ENCODE results near the gene LYSMD2. TPM values are rescaled to one million over a fixed set of nuclear protein-coding genes. Genes with fewer than 3 reads are reported as not detected.

Gene LYSMD2
- total RNA-seq, 4 donors from 2014 or later: 11.0 to 15.0 (median 12.9) TPM

- no peaks in the 10 kb centered on the region for H3K27me3 ChIP-seq
- H3K4me3 ChIP-seq: no peak overlapping the region
- no peaks in the 10 kb centered on the region for H3K36me3 ChIP-seq
- peaks cover 0 to 17% (median 10%) of the 10 kb centered on the region in 3 donors for H3K4me1 ChIP-seq
- no peak for TF ChIP-seq POLR2A (IDR thresholded peaks at IDR 0.05)
- no peak for TF ChIP-seq CTCF (IDR thresholded peaks at IDR 0.05)
- intact Hi-C loops (cut with DNase I): no loop called here
- no peaks in the 10 kb centered on the region for H3K9me3 ChIP-seq
- 51 to 68% methylated on average over 3 of the region's 3 CpGs for WGBS, 2 donors
- no peak for DNase-seq
- peak overlapping the region in 1 of 4 donors; percentile 25 for H3K27ac ChIP-seq
Measured at GRCh38 chr15:51759557-51760070, 22.2 kb upstream of the LYSMD2 start.

- Histone ChIP-seq H3K36me3 (no peaks in the 10 kb centered on the region), H3K27ac (peak overlapping the region in 2 of 4 donors; percentile 25 to 34), H3K4me1 (peaks cover 0 to 17% (median 10%) of the 10 kb centered on the region in 3 donors), H3K4me3 (no peak overlapping the region), H3K9me3 (no peaks in the 10 kb centered on the region), H3K27me3 (no peaks in the 10 kb centered on the region)
- no peak for TF ChIP-seq CTCF (IDR thresholded peaks at IDR 0.05)
- TF ChIP-seq POLR2A (IDR thresholded peaks at IDR 0.05): no peak
- 43 to 60% methylated on average over 1 of the region's 1 CpG for WGBS, 2 donors
- no peak for DNase-seq
- intact Hi-C loops (cut with DNase I): no loop called here
Measured at GRCh38 chr15:51758645-51759044, 21.2 kb upstream of the LYSMD2 start.

GRCh38 chr15:51757450-51757849, 20.0 kb upstream of the LYSMD2 start:
- DNase-seq: no peak

GRCh38 chr15:51756482-51756881, 19.0 kb upstream of the LYSMD2 start:
- DNase-seq: no peak
- WGBS, 2 donors: 76 to 80% methylated on average over 4 of the region's 4 CpGs

More at GRCh38 chr15:51757450-51757849, 20.0 kb upstream of the LYSMD2 start:
- Histone ChIP-seq H3K36me3 (no peaks in the 10 kb centered on the region), H3K27ac (no peak overlapping the region), H3K4me3 (no peak overlapping the region), H3K4me1 (peaks cover 0 to 26% (median 10%) of the 10 kb centered on the region in 3 donors), H3K9me3 (no peaks in the 10 kb centered on the region), H3K27me3 (no peaks in the 10 kb centered on the region)
- TF ChIP-seq CTCF (IDR thresholded peaks at IDR 0.05) (no peak), POLR2A (IDR thresholded peaks at IDR 0.05) (no peak)
- intact Hi-C loops (cut with DNase I): no loop called here
- WGBS, 2 donors: 92 to 94% methylated on average over 2 of the region's 2 CpGs

GRCh38 chr15:51755790-51756189, 18.3 kb upstream of the LYSMD2 start:
- Histone ChIP-seq H3K27me3 (no peaks in the 10 kb centered on the region), H3K4me1 (peaks cover 4 to 37% (median 7%) of the 10 kb centered on the region in 3 donors), H3K9me3 (no peaks in the 10 kb centered on the region), H3K27ac (no peak overlapping the region), H3K36me3 (no peaks in the 10 kb centered on the region), H3K4me3 (no peak overlapping the region)
- no peak for DNase-seq
- intact Hi-C loops (cut with DNase I): no loop called here
- TF ChIP-seq CTCF (IDR thresholded peaks at IDR 0.05) (no peak), POLR2A (IDR thresholded peaks at IDR 0.05) (no peak)
- WGBS, 2 donors: 63 to 84% methylated on average over 4 of the region's 4 CpGs

More at GRCh38 chr15:51756482-51756881, 19.0 kb upstream of the LYSMD2 start:
- TF ChIP-seq POLR2A (IDR thresholded peaks at IDR 0.05) (no peak), CTCF (IDR thresholded peaks at IDR 0.05) (no peak)
- Histone ChIP-seq H3K36me3 (no peaks in the 10 kb centered on the region), H3K27me3 (no peaks in the 10 kb centered on the region), H3K9me3 (no peaks in the 10 kb centered on the region), H3K27ac (no peak overlapping the region), H3K4me1 (peaks cover 0 to 32% (median 10%) of the 10 kb centered on the region in 3 donors), H3K4me3 (no peak overlapping the region)
- intact Hi-C loops (cut with DNase I): no loop called here
